Neural cell (in vitro differentiated cells): ENCODE results near the gene SLC52A1. TPM values are rescaled to one million over a fixed set of nuclear protein-coding genes. Genes with fewer than 3 reads are reported as not detected.

Experiments used
- H2AFZ ChIP-seq: fragments of 200-600, 300-800 bp; sonication (generic), shearing (Covaris generic); 2 replicates; pipeline ENCODE4 v1.6.0; 2014; ENCODE audit warnings: low read depth, mild to moderate bottlenecking, antibody characterized with exemption, low read length, moderate library complexity
- H3F3A ChIP-seq: fragments of 200-600 bp; shearing (Covaris generic); 2 replicates; pipeline ENCODE4 v1.6.1; 2016; ENCODE audit warnings: mild to moderate bottlenecking, moderate library complexity, mixed read lengths, antibody characterized with exemption, low read length; ENCODE audit not compliant: insufficient read depth, poor library complexity, severe bottlenecking
- H3K27ac ChIP-seq: fragments of 200-600, 300-800 bp; sonication (generic), shearing (Covaris generic); 2 replicates; pipeline ENCODE4 v1.5.1; 2014; ENCODE audit warnings: mild to moderate bottlenecking, low read length, moderate library complexity
- H3K27me3 ChIP-seq: fragments of 300-800, 200-600 bp; sonication (generic), shearing (Covaris generic); 2 replicates; pipeline ENCODE4 v1.6.0; 2014; ENCODE audit warnings: mild to moderate bottlenecking, low read depth, low read length, moderate library complexity; ENCODE audit not compliant: insufficient read depth
- H3K36me3 ChIP-seq: fragments of 300-800, 200-600 bp; sonication (generic), shearing (Covaris generic); 2 replicates; pipeline ENCODE4 v1.5.1; 2014; ENCODE audit warnings: mild to moderate bottlenecking, antibody characterized with exemption, low read length, moderate library complexity; ENCODE audit not compliant: insufficient read depth
- H3K4me2 ChIP-seq: fragments of 300-800, 200-600 bp; sonication (generic), shearing (Covaris generic); 2 replicates; pipeline ENCODE4 v1.6.0; 2014; ENCODE audit warnings: mild to moderate bottlenecking, low read length
- H3K4me3 ChIP-seq: fragments of 300-800, 200-600 bp; sonication (generic), shearing (Covaris generic); 2 replicates; pipeline ENCODE4 v1.5.1; 2014; ENCODE audit warnings: mild to moderate bottlenecking, low read length, moderate library complexity
- H3K79me2 ChIP-seq: fragments of 200-600 bp; shearing (Covaris generic); replicated peaks from 2 replicates; pipeline ENCODE4 v1.6.0; 2014; ENCODE audit warnings: mild to moderate bottlenecking, low read length, moderate library complexity; ENCODE audit not compliant: insufficient read depth
- H3K9ac ChIP-seq: fragments of 300-800, 200-600 bp; sonication (generic), shearing (Covaris generic); 2 replicates; pipeline ENCODE4 v1.6.1; 2016; ENCODE audit warnings: mild to moderate bottlenecking, low read length, mixed read lengths
- H3K9me2 ChIP-seq: fragments of 200-600 bp; shearing (Covaris generic); 2 replicates; pipeline ENCODE4 v1.6.1; 2016; ENCODE audit warnings: mild to moderate bottlenecking, low read length, mixed read lengths; ENCODE audit not compliant: insufficient read depth
- H3K9me3 ChIP-seq: fragments of 200-600, 300-800 bp; sonication (generic), shearing (Covaris generic); 2 replicates; pipeline ENCODE4 v1.6.1; 2016; ENCODE audit warnings: mild to moderate bottlenecking, mixed run types, low read length, moderate library complexity, mixed read lengths
- H4K20me1 ChIP-seq: fragments of 200-600 bp; shearing (Covaris generic); 2 replicates; pipeline ENCODE4 v1.6.1; 2016; ENCODE audit warnings: mild to moderate bottlenecking, mixed run types; ENCODE audit not compliant: insufficient read depth
- CTCF ChIP-seq: fragments of 450-650 bp; IDR thresholded peaks from 2 replicates; pipeline ENCODE4 v1.5.1; 2014; ENCODE audit warnings: antibody characterized with exemption, mild to moderate bottlenecking, moderate library complexity; ENCODE audit not compliant: poor library complexity, severe bottlenecking
- EP300 ChIP-seq: fragments of 450-650 bp; conservative IDR thresholded peaks from 2 replicates; pipeline ENCODE4 v1.6.1; 2014; ENCODE audit warnings: antibody characterized with exemption, mild to moderate bottlenecking, moderate library complexity; ENCODE audit not compliant: poor library complexity, severe bottlenecking
- EZH2 ChIP-seq: fragments of 200-600, 300-800 bp; shearing (Covaris generic), sonication (generic); IDR thresholded peaks from 2 replicates; pipeline ENCODE4 v1.6.1; 2014; ENCODE audit warnings: antibody characterized with exemption, low read length, borderline replicate concordance, mild to moderate bottlenecking; ENCODE audit not compliant: insufficient read depth, poor library complexity, severe bottlenecking
- MXI1 ChIP-seq: fragments of 450-650 bp; conservative IDR thresholded peaks from 2 replicates; pipeline ENCODE4 v1.6.1; 2014; ENCODE audit warnings: antibody characterized with exemption, mild to moderate bottlenecking; ENCODE audit not compliant: poor library complexity, severe bottlenecking
- POLR2AphosphoS5 ChIP-seq: IDR thresholded peaks from 2 replicates; pipeline ENCODE4 v1.6.1; 2012
- RAD21 ChIP-seq: fragments of 450-650 bp; conservative IDR thresholded peaks from 2 replicates; pipeline ENCODE4 v1.6.1; 2014; ENCODE audit warnings: antibody characterized with exemption, mild to moderate bottlenecking, moderate library complexity
- REST ChIP-seq: IDR thresholded peaks from 2 replicates; pipeline ENCODE4 v1.6.1; 2012; ENCODE audit warnings: borderline replicate concordance
- SMC3 ChIP-seq: fragments of 450-650 bp; conservative IDR thresholded peaks from 2 replicates; pipeline ENCODE4 v1.6.1; 2014; ENCODE audit warnings: antibody characterized with exemption, mild to moderate bottlenecking, moderate library complexity; ENCODE audit not compliant: poor library complexity
- TAF1 ChIP-seq: IDR thresholded peaks from 2 replicates; pipeline ENCODE4 v1.6.1; 2012; ENCODE audit warnings: low read depth
- polyA plus RNA-seq: library from polyadenylated mRNA; depleted of rRNA; stranded (reverse); fragments of >200 nt; gene quantifications from 2 replicates; pipeline ENCODE4 v1.2.3, GENCODE V29; 2014

SLC52A1 gene
- polyA plus RNA-seq, 1 donor from 2014 or later, result not detected

- H3K27me3 ChIP-seq, result no peaks in the 10 kb centered on the region
- no peak overlapping the region for H3K4me3 ChIP-seq
- TF ChIP-seq RAD21, result no peak
- no peak for TF ChIP-seq REST
- TF ChIP-seq TAF1, result no peak
- TF ChIP-seq EP300, result no peak
- no peak for TF ChIP-seq SMC3
- no peak for TF ChIP-seq EZH2
- TF ChIP-seq MXI1, result no peak
- TF ChIP-seq POLR2AphosphoS5, result no peak
- no peak for TF ChIP-seq CTCF
- no peaks in the 10 kb centered on the region for H3K9me3 ChIP-seq
- H4K20me1 ChIP-seq, result no peaks in the 10 kb centered on the region
- H3K27ac ChIP-seq, result no peak overlapping the region
- no peak overlapping the region for H2AFZ ChIP-seq
- H3K9ac ChIP-seq, result no peak overlapping the region
- no peaks in the 10 kb centered on the region for H3K36me3 ChIP-seq
- no peak overlapping the region for H3K4me2 ChIP-seq
- H3K79me2 ChIP-seq, result no peaks in the 10 kb centered on the region
- no peaks in the 10 kb centered on the region for H3F3A ChIP-seq
- no peaks in the 10 kb centered on the region for H3K9me2 ChIP-seq
Observed at GRCh38 chr17:5050278-5050677, 15.1 kb upstream of the SLC52A1 start.

GRCh38 chr17:5049314-5049841 is 14.2 kb upstream of the SLC52A1 start:
- Histone ChIP-seq H3K27ac (no peak overlapping the region), H2AFZ (no peak overlapping the region), H3K9ac (no peak overlapping the region)

More at GRCh38 chr17:5049314-5049841, 14.2 kb upstream of the SLC52A1 start:
- Histone ChIP-seq H3F3A (no peaks in the 10 kb centered on the region), H3K9me3 (no peaks in the 10 kb centered on the region), H3K4me2 (no peak overlapping the region), H3K27me3 (no peaks in the 10 kb centered on the region), H4K20me1 (no peaks in the 10 kb centered on the region), H3K9me2 (no peaks in the 10 kb centered on the region), H3K36me3 (no peaks in the 10 kb centered on the region), H3K79me2 (no peaks in the 10 kb centered on the region), H3K4me3 (no peak overlapping the region)
- no peak for TF ChIP-seq TAF1
- TF ChIP-seq EP300, result no peak
- TF ChIP-seq RAD21, result no peak
- TF ChIP-seq EZH2, result no peak
